Upper lobe of left lung (tissue), 4 donors: ENCODE data around the gene TLR8.

Experiments used
- EP300 ChIP-seq, 4 donors: sonication (generic); formaldehyde crosslinking; IDR thresholded peaks; one replicate each; pipeline ENCODE4 v1.5.1; 2017; ENCODE audit warnings: antibody characterized with exemption in 4 of 4, control low read depth in 2 of 4
- POLR2A ChIP-seq, 4 donors: fragments of 450-650 bp; IDR thresholded peaks; one replicate each; pipeline ENCODE4 v1.5.1; 2016 to 2017; ENCODE audit warnings: antibody characterized with exemption in 4 of 4, mild to moderate bottlenecking in 2 of 4
- TF ChIP-seq, protein P1 (sequence below), 6 experiments: fragments of 450-650 bp in 4 of 6; fragments of 200-600 bp in 2 of 6; sonication (generic) in 2 of 6; IDR thresholded peaks; one replicate each; pipeline ENCODE4 v1.5.1; 2016 to 2019; ENCODE audit warnings: antibody characterized with exemption in 6 of 6

GRCh38 chrX:12967711-12968465, 61.5 kb downstream of the TLR8 start:
- TF ChIP-seq, protein P1, sequence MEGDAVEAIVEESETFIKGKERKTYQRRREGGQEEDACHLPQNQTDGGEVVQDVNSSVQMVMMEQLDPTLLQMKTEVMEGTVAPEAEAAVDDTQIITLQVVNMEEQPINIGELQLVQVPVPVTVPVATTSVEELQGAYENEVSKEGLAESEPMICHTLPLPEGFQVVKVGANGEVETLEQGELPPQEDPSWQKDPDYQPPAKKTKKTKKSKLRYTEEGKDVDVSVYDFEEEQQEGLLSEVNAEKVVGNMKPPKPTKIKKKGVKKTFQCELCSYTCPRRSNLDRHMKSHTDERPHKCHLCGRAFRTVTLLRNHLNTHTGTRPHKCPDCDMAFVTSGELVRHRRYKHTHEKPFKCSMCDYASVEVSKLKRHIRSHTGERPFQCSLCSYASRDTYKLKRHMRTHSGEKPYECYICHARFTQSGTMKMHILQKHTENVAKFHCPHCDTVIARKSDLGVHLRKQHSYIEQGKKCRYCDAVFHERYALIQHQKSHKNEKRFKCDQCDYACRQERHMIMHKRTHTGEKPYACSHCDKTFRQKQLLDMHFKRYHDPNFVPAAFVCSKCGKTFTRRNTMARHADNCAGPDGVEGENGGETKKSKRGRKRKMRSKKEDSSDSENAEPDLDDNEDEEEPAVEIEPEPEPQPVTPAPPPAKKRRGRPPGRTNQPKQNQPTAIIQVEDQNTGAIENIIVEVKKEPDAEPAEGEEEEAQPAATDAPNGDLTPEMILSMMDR (IDR thresholded peaks at IDR 0.05) = no peak
- TF ChIP-seq EP300 (IDR thresholded peaks at IDR 0.05) = no peak
- TF ChIP-seq POLR2A (IDR thresholded peaks at IDR 0.05) = no peak
